ENCODE measurements around the gene LY6G5B.

GRCh38 chr6:31664790-31665500 is 4.8 kb upstream of the LY6G5B start, which contains the start of gene GPANK1:
- TF ChIP-seq POLR2A (IDR thresholded peaks at IDR 0.05; ENCODE audit: low read depth, low read length): no peak
- TF ChIP-seq POLR2AphosphoS5 (IDR thresholded peaks at IDR 0.05; ENCODE audit: low read depth, low read length): no peak; the same call in 1 of the 2 replicates
- peak; percentile 45; the same call in 1 of the 2 replicates for TF ChIP-seq TAF1 (IDR thresholded peaks at IDR 0.05; ENCODE audit: low read depth, low read length)
- peak; percentile 69; the same call in 1 of the 2 replicates for TF ChIP-seq POU2F2 (IDR thresholded peaks at IDR 0.05; ENCODE audit: low read depth, low read length)
- no peak for TF ChIP-seq PAX5 (IDR thresholded peaks at IDR 0.05; ENCODE audit: insufficient read depth, low read length, severe bottlenecking)
- TF ChIP-seq SPI1 (IDR thresholded peaks at IDR 0.05; ENCODE audit: low read depth, low read length): peak; percentile 78
